ENCODE measurements around the gene COX11. TPM values are rescaled to one million over a fixed set of nuclear protein-coding genes. Genes with fewer than 3 reads are reported as not detected.

COX11 gene
- total and polyA plus RNA-seq, 2 of the 8 experiments (the other 6 are each of a cell fraction or from before 2014, with no cell fraction given), result 43.0 to 54.1 TPM

- no peaks in the 10 kb centered on the region for H3K4me1 ChIP-seq (replicated peaks in 1 of 4; ENCODE audit: control insufficient read depth in 3 of 4, insufficient read depth in 4 of 4, low read length in 3 of 4)
- no peak for DNase-seq (ENCODE audit: low read depth in 1 of 2, low spot score in 2 of 2)
- H3K23me2 ChIP-seq (ENCODE audit: low read depth, low read length), result no peaks in the 10 kb centered on the region; the same call in 1 of the 2 replicates
- H3K27me3 ChIP-seq (replicated peaks in 1 of 4; ENCODE audit: control insufficient read depth in 3 of 4, extremely low read depth in 1 of 4, insufficient read depth in 3 of 4, low read length in 3 of 4), result peaks cover 0 to 2% (median 0%) of the 10 kb centered on the region in 4 experiments; a peak in 1 of 7 replicates
- H2BK20ac ChIP-seq (ENCODE audit: low read length), result no peak overlapping the region
- no peak for FAIRE-seq
- no peaks in the 10 kb centered on the region for H3K79me2 ChIP-seq (ENCODE audit: control insufficient read depth in 1 of 2, insufficient read depth in 2 of 2, low read length in 2 of 2)
- H3K56ac ChIP-seq (replicated peaks; ENCODE audit: insufficient read length, low read depth, low read length), result no peak overlapping the region
- ChIA-PET CTCF (ENCODE audit: partially characterized antibody) (interaction anchor here (0.7 kb wide), 1 partner anchor 11 kb away, joined by 5 read pairs; no protein-coding TSS in a partner anchor), POLR2A (ENCODE audit: partially characterized antibody) (no interaction called here)
- H2AK5ac ChIP-seq (ENCODE audit: low read depth, low read length), result no peak overlapping the region
- no peak overlapping the region for H3K4me3 ChIP-seq (ENCODE audit: extremely low read depth in 1 of 4, insufficient read depth in 2 of 4, low read depth in 3 of 4, low read length in 4 of 4)
- 93% methylated on average over 1 of the region's 1 CpG; no CpG with 5 or more reads in 1 of the 2 experiments for WGBS, 2 experiments (ENCODE audit: extremely low coverage in 1 of 2, insufficient coverage in 1 of 2, insufficient read length in 1 of 2, insufficient replicate concordance in 2 of 2, low coverage in 1 of 2, low lambda C conversion rate in 2 of 2, missing lambda C conversion rate in 1 of 2)
- no peak overlapping the region for H3K9ac ChIP-seq (replicated peaks in 1 of 4; ENCODE audit: extremely low read depth in 1 of 4, low read depth in 3 of 4, low read length in 3 of 4)
- H3K36me3 ChIP-seq (ENCODE audit: control insufficient read depth in 2 of 4, insufficient read depth in 4 of 4, low read length in 3 of 4), result peaks cover 10 to 46% (median 36%) of the 10 kb centered on the region in 4 experiments
- no peak overlapping the region for H3K23ac ChIP-seq (ENCODE audit: insufficient read length)
- H2AFZ ChIP-seq (ENCODE audit: low read length), result no peak overlapping the region
- H3K27ac ChIP-seq (ENCODE audit: low read depth, low read length), result no peak overlapping the region
- H4K8ac ChIP-seq (ENCODE audit: extremely low read depth, insufficient read depth, low read length), result no peak overlapping the region
- no peak overlapping the region for H2BK12ac ChIP-seq (ENCODE audit: low read depth, low read length)
- H4K91ac ChIP-seq (replicated peaks; ENCODE audit: insufficient read length, low read length), result no peak overlapping the region
- TF ChIP-seq JUN (IDR thresholded peaks at IDR 0.05; ENCODE audit: low read depth, low read length), result no peak
- no peak for TF ChIP-seq MAFK (IDR thresholded peaks at IDR 0.05; ENCODE audit: low read depth, low read length)
- no peak for TF ChIP-seq SRF (IDR thresholded peaks at IDR 0.05; ENCODE audit: low read depth, low read length)
- TF ChIP-seq POLR2AphosphoS5 (IDR thresholded peaks at IDR 0.05; ENCODE audit: low read depth, low read length), result no peak
- TF ChIP-seq POLR2A (IDR thresholded peaks at IDR 0.05; ENCODE audit: control extremely low read depth in 1 of 2, low read depth in 2 of 2, low read length in 2 of 2), result no peak
- TF ChIP-seq SP1 (IDR thresholded peaks at IDR 0.05; ENCODE audit: low read depth, low read length), result no peak
- TF ChIP-seq, protein P1, sequence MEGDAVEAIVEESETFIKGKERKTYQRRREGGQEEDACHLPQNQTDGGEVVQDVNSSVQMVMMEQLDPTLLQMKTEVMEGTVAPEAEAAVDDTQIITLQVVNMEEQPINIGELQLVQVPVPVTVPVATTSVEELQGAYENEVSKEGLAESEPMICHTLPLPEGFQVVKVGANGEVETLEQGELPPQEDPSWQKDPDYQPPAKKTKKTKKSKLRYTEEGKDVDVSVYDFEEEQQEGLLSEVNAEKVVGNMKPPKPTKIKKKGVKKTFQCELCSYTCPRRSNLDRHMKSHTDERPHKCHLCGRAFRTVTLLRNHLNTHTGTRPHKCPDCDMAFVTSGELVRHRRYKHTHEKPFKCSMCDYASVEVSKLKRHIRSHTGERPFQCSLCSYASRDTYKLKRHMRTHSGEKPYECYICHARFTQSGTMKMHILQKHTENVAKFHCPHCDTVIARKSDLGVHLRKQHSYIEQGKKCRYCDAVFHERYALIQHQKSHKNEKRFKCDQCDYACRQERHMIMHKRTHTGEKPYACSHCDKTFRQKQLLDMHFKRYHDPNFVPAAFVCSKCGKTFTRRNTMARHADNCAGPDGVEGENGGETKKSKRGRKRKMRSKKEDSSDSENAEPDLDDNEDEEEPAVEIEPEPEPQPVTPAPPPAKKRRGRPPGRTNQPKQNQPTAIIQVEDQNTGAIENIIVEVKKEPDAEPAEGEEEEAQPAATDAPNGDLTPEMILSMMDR (IDR thresholded peaks at IDR 0.05; ENCODE audit: control extremely low read depth in 1 of 3, insufficient read depth in 1 of 3, low read depth in 1 of 3, low read length in 3 of 3), result no peak
- no peak for TF ChIP-seq GTF2F1 (IDR thresholded peaks at IDR 0.05; ENCODE audit: borderline replicate concordance, low read depth, low read length)
- TF ChIP-seq PHF8 (conservative IDR thresholded peaks at IDR 0.05; ENCODE audit: low read depth, low read length), result no peak
- TF ChIP-seq CREB1 (IDR thresholded peaks at IDR 0.05), result no peak
- no peak for TF ChIP-seq TCF12 (IDR thresholded peaks at IDR 0.05; ENCODE audit: low read depth, low read length)
- TF ChIP-seq ATF3 (IDR thresholded peaks at IDR 0.05; ENCODE audit: insufficient read depth, low read depth, low read length), result no peak
- H3K4me2 ChIP-seq (ENCODE audit: insufficient read depth in 1 of 2, low read depth in 2 of 2, low read length in 2 of 2), result no peak overlapping the region
- H4K20me1 ChIP-seq (replicated peaks in 1 of 2; ENCODE audit: control insufficient read depth in 1 of 2, insufficient read depth in 2 of 2, low read length in 2 of 2), result no peaks in the 10 kb centered on the region
- no peak overlapping the region for H2BK5ac ChIP-seq (ENCODE audit: low read depth, low read length)
- H3K79me1 ChIP-seq (ENCODE audit: low read depth, low read length), result no peaks in the 10 kb centered on the region
- no peaks in the 10 kb centered on the region for H3K9me3 ChIP-seq (ENCODE audit: insufficient read depth in 2 of 2, low read depth in 1 of 2, low read length in 1 of 2)
- no peak overlapping the region for H2BK120ac ChIP-seq (replicated peaks; ENCODE audit: low read depth, low read length)
- H4K5ac ChIP-seq (ENCODE audit: insufficient read length, low read depth, low read length), result no peak overlapping the region
- H3K14ac ChIP-seq (ENCODE audit: insufficient read length), result no peak overlapping the region
- no peak overlapping the region for H3K18ac ChIP-seq (ENCODE audit: extremely low read depth, low read length)
- H2BK15ac ChIP-seq (ENCODE audit: low read length), result no peak overlapping the region
- H3K4ac ChIP-seq (replicated peaks; ENCODE audit: insufficient read length, low read depth, low read length), result no peak overlapping the region
Observed at GRCh38 chr17:54944796-54945195, 23.7 kb downstream of the COX11 start.

All from H1 (cell line).